ENCODE data around the gene NLRP1. TPM values are rescaled to one million over a fixed set of nuclear protein-coding genes. Genes with fewer than 3 reads are reported as not detected.

NLRP1 gene
- total and polyA plus RNA-seq, 2 of the 13 experiments (the other 11 are each of a cell fraction or from before 2014, with no cell fraction given): 3.4 to 3.7 TPM

DNA sequence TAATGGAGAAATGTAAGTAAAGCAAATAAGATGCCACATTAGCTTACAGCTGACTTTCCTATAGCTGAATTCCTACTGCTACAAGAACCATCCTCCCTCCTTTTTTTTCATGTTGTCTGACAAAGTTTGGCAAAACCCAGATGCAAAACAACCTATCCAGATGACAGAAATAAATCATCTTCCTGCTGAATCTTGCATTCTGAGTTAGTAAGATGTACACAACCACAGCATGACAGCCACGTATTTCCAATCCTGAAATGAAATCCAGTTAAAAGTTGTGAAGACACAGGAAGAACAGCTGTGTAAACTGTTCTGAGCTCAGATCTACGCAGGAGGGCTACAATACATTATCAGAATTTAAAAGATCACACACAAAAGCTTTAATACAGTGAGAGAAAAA is 110.4 kb downstream of the NLRP1 start:
- H3K4me3 ChIP-seq (replicated peaks in 1 of 3; ENCODE audit: insufficient read depth in 1 of 3, low read depth in 2 of 3, low read length in 3 of 3): no peak overlapping the region
- no peaks in the 10 kb centered on the region for H3K9me3 ChIP-seq (ENCODE audit: low read length)
- H3K4me1 ChIP-seq (ENCODE audit: insufficient read depth, low read length): no peaks in the 10 kb centered on the region
- H4K20me1 ChIP-seq (ENCODE audit: insufficient read depth, low read length): no peaks in the 10 kb centered on the region
- no peak overlapping the region for H3K4me2 ChIP-seq (ENCODE audit: low read depth, low read length)
- in situ Hi-C loops (cut with HindIII; ENCODE audit: extremely low pct_ligation_motif_present, low pct_unique_long_range_greater_than_20kb): no loop called here
- DNase-seq (ENCODE audit: low spot score): no peak
- ATAC-seq: no peak
- H3K27me3 ChIP-seq (ENCODE audit: control insufficient read depth in 1 of 2, insufficient read depth in 2 of 2, low read length in 2 of 2): no peaks in the 10 kb centered on the region; a peak in 1 of 5 replicates
- WGBS (ENCODE audit: low lambda C conversion rate): 98% methylated on average over 2 of the region's 2 CpGs
- BruUV-seq (replicated peaks): no TSS peak
- intact Hi-C loops (cut with micrococcal nuclease; ENCODE audit: unreplicated experiment): no loop called here
- no peak overlapping the region for H3K27ac ChIP-seq (ENCODE audit: extremely low read length, insufficient read depth, low read length)
- peaks cover 3% of the 10 kb centered on the region for H3K79me2 ChIP-seq (ENCODE audit: insufficient read depth, low read length)
- no peak for FAIRE-seq
- ChIA-PET CTCF (ENCODE audit: low intra/inter-chr PET ratio, low total read pairs) (no interaction called here), POLR2A (interaction anchor here (1.2 kb wide), 1 partner anchor 12 kb away, joined by 5 read pairs; the partner anchor contains the start of genes DERL2 and MIS12)
- no peak overlapping the region for H3K9ac ChIP-seq (ENCODE audit: insufficient read depth, low read depth, low read length)
- TF ChIP-seq ZNF34 (CRISPR knock-in tag; IDR thresholded peaks at IDR 0.05; ENCODE audit: borderline replicate concordance): no peak
- TF ChIP-seq ZBTB8A (CRISPR knock-in tag; IDR thresholded peaks at IDR 0.05; ENCODE audit: borderline replicate concordance, low read depth): no peak
- H2AFZ ChIP-seq (ENCODE audit: low read length): no peak overlapping the region
- H3K36me3 ChIP-seq (replicated peaks in 1 of 2; ENCODE audit: control insufficient read depth in 1 of 2, insufficient read depth in 2 of 2, low read length in 2 of 2): peaks cover 18 to 47% of the 10 kb centered on the region in 2 experiments

DNA sequence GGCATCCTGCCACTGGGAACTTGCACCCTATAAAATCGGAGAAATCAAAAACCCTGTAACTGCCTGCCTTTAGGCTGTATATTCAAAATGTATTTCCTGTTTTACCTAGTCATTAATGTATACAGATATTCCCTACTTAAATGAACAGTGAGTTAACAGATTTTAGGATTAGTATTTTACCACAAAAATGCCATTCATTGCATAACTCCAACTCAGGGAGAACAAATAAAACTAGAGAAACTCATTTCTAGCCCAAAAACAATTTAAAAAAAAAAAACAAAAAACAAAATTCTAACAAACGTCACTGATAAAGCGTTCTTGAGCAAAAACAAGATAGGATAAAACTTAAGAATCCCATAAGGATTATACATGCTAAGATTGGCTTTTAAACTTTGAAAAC is 111.8 kb downstream of the NLRP1 start:
- ChIA-PET POLR2A (no interaction called here), CTCF (ENCODE audit: low intra/inter-chr PET ratio, low total read pairs) (no interaction called here)
- no TSS peak for BruUV-seq (replicated peaks)
- intact Hi-C loops (cut with micrococcal nuclease; ENCODE audit: unreplicated experiment): no loop called here
- H2AFZ ChIP-seq (ENCODE audit: low read length): no peak overlapping the region
- peaks cover 12% of the 10 kb centered on the region for H3K79me2 ChIP-seq (ENCODE audit: insufficient read depth, low read length)
- peaks cover 13 to 33% of the 10 kb centered on the region in 2 experiments; a peak in 4 of 5 replicates for H3K36me3 ChIP-seq (replicated peaks in 1 of 2; ENCODE audit: control insufficient read depth in 1 of 2, insufficient read depth in 2 of 2, low read length in 2 of 2)
- ATAC-seq (no peak), FAIRE-seq (no peak), DNase-seq (ENCODE audit: low spot score) (no peak)
- H3K4me3 ChIP-seq (replicated peaks in 1 of 3; ENCODE audit: insufficient read depth in 1 of 3, low read depth in 2 of 3, low read length in 3 of 3): no peak overlapping the region
- in situ Hi-C loops (cut with HindIII; ENCODE audit: extremely low pct_ligation_motif_present, low pct_unique_long_range_greater_than_20kb): no loop called here
- no peak overlapping the region for H3K9ac ChIP-seq (ENCODE audit: insufficient read depth, low read depth, low read length)
- TF ChIP-seq PHF20 (CRISPR knock-in tag; IDR thresholded peaks at IDR 0.05): no peak
- no peak for TF ChIP-seq ZNF282 (IDR thresholded peaks at IDR 0.05; ENCODE audit: partially characterized antibody)
- TF ChIP-seq, protein P1, sequence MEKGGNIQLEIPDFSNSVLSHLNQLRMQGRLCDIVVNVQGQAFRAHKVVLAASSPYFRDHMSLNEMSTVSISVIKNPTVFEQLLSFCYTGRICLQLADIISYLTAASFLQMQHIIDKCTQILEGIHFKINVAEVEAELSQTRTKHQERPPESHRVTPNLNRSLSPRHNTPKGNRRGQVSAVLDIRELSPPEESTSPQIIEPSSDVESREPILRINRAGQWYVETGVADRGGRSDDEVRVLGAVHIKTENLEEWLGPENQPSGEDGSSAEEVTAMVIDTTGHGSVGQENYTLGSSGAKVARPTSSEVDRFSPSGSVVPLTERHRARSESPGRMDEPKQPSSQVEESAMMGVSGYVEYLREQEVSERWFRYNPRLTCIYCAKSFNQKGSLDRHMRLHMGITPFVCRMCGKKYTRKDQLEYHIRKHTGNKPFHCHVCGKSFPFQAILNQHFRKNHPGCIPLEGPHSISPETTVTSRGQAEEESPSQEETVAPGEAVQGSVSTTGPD (CRISPR knock-in tag; IDR thresholded peaks at IDR 0.05): no peak
- no peak for TF ChIP-seq ZFP90 (CRISPR knock-in tag; IDR thresholded peaks at IDR 0.05; ENCODE audit: borderline replicate concordance)
- no peak for TF ChIP-seq SATB2 (CRISPR knock-in tag; IDR thresholded peaks at IDR 0.05)
- no peak for TF ChIP-seq ZBTB3 (CRISPR knock-in tag; IDR thresholded peaks at IDR 0.05; ENCODE audit: borderline replicate concordance, low read depth)
- TF ChIP-seq TEAD2 (CRISPR knock-in tag; IDR thresholded peaks at IDR 0.05): no peak
- no peaks in the 10 kb centered on the region for H4K20me1 ChIP-seq (ENCODE audit: insufficient read depth, low read length)
- WGBS (ENCODE audit: low lambda C conversion rate): 98% methylated on average over 3 of the region's 3 CpGs
- no peaks in the 10 kb centered on the region; a peak in 2 of 5 replicates for H3K27me3 ChIP-seq (ENCODE audit: control insufficient read depth in 1 of 2, insufficient read depth in 2 of 2, low read length in 2 of 2)
- no peaks in the 10 kb centered on the region for H3K4me1 ChIP-seq (ENCODE audit: insufficient read depth, low read length)
- no peaks in the 10 kb centered on the region for H3K9me3 ChIP-seq (ENCODE audit: low read length)
- H3K27ac ChIP-seq (ENCODE audit: extremely low read length, insufficient read depth, low read length): no peak overlapping the region
- H3K4me2 ChIP-seq (ENCODE audit: low read depth, low read length): no peak overlapping the region

Measured in HepG2 (cell line).